Endothelial cell of umbilical vein (primary cell): ENCODE measurements around the gene ENDOD1. TPM values are rescaled to one million over a fixed set of nuclear protein-coding genes. Genes with fewer than 3 reads are reported as not detected.

Experiments used
- BruUV-seq: library from RNA; stranded (reverse); fragments of 400-500 nt; replicated peaks from 2 replicates; lab custom pipeline; 2021; lab: Mats Ljungman, UMichigan
- CTCF ChIA-PET: fragments of 300-600, 350-600 bp; sonication (Branson Sonifier 250); formaldehyde crosslinking; loops from one replicate; lab custom pipeline; 2021; ENCODE audit warnings: antibody characterized with exemption, inconsistent platforms; lab: Charles Lee
- POLR2A ChIA-PET: fragments of 300-600, 350-600 bp; sonication (Branson Sonifier 250); formaldehyde crosslinking; loops from one replicate; lab custom pipeline; 2021; ENCODE audit warnings: antibody characterized with exemption, inconsistent platforms; lab: Charles Lee
- DNase-seq: peaks from one replicate; pipeline ENCODE4 v3.0.0-alpha.2; 2011; ENCODE audit warnings: low read depth, low spot score
- FAIRE-seq: peaks from 2 replicates; lab custom pipeline; 2011; peaks lifted over from hg19 to GRCh38; lab: Jason Lieb, UNC
- H2AFZ ChIP-seq: 2 replicates; pipeline ENCODE4 v1.6.0; 2012; ENCODE audit warnings: low read depth, low read length, control low read depth, inconsistent platforms
- H3K27ac ChIP-seq: 2 replicates; pipeline ENCODE4 v1.5.1; 2011; ENCODE audit warnings: low read depth, mild to moderate bottlenecking, control low read depth, low read length, moderate library complexity; ENCODE audit not compliant: insufficient read depth
- H3K27me3 ChIP-seq, 2 experiments: 2 replicates each; pipeline versions ENCODE4 v1.6.0 to v1.6.1; 2011; ENCODE audit warnings: low read length in 2 of 2, mixed read lengths in 1 of 2; ENCODE audit not compliant: control insufficient read depth in 2 of 2, insufficient read depth in 2 of 2
- H3K36me3 ChIP-seq, 2 experiments: 2 replicates in 1 of 2; 3 replicates in 1 of 2; pipeline ENCODE4 v1.5.1; 2011; ENCODE audit warnings: low read length in 2 of 2, mild to moderate bottlenecking in 1 of 2, moderate library complexity in 1 of 2; ENCODE audit not compliant: control insufficient read depth in 2 of 2, insufficient read depth in 2 of 2; ENCODE audit errors: extremely low read depth in 1 of 2
- H3K4me1 ChIP-seq: 3 replicates; pipeline ENCODE4 v1.5.1; 2011; ENCODE audit warnings: mild to moderate bottlenecking, low read length; ENCODE audit not compliant: control insufficient read depth, insufficient read depth; ENCODE audit errors: extremely low read depth
- H3K4me2 ChIP-seq: 2 replicates; pipeline ENCODE4 v1.6.1; 2011; ENCODE audit warnings: low read length, control low read depth, mixed read lengths; ENCODE audit not compliant: insufficient read depth
- H3K4me3 ChIP-seq, 3 experiments: fragments of 200-600 bp in 1 of 3; sonication (generic), shearing (Covaris generic) in 1 of 3; replicated peaks in 1 of 3; 2 replicates each; pipeline ENCODE4 v1.5.1; 2011 to 2016; ENCODE audit warnings: control low read depth in 3 of 3, low read length in 3 of 3, mild to moderate bottlenecking in 2 of 3, inconsistent platforms in 1 of 3, low read depth in 1 of 3, moderate library complexity in 1 of 3; ENCODE audit not compliant: insufficient read depth in 1 of 3
- H3K79me2 ChIP-seq: 2 replicates; pipeline ENCODE4 v1.6.0; 2012; ENCODE audit warnings: low read length, inconsistent platforms; ENCODE audit not compliant: control insufficient read depth, insufficient read depth
- H3K9ac ChIP-seq: replicated peaks from 2 replicates; pipeline ENCODE3; 2011; ENCODE audit warnings: low read length, control low read depth; ENCODE audit not compliant: insufficient read depth; ENCODE audit errors: extremely low read depth
- H3K9me1 ChIP-seq: replicated peaks from 3 replicates; pipeline ENCODE4 v1.6.0; 2011; ENCODE audit warnings: mild to moderate bottlenecking, low read length; ENCODE audit not compliant: control insufficient read depth, insufficient read depth; ENCODE audit errors: extremely low read depth
- H3K9me3 ChIP-seq: replicated peaks from 2 replicates; pipeline ENCODE4 v1.5.1; 2012; ENCODE audit warnings: low read length, inconsistent platforms; ENCODE audit not compliant: control insufficient read depth, insufficient read depth
- H4K20me1 ChIP-seq: replicated peaks from 2 replicates; pipeline ENCODE3; 2011; ENCODE audit warnings: mild to moderate bottlenecking, low read length; ENCODE audit not compliant: control insufficient read depth, insufficient read depth; ENCODE audit errors: extremely low read depth
- CTCF ChIP-seq, 2 donors: IDR thresholded peaks; 1 replicate in 1 of 2; 2 replicates in 1 of 2; pipeline ENCODE4 v1.5.1; 2011; ENCODE audit warnings: low read length in 2 of 2, mild to moderate bottlenecking in 2 of 2, moderate library complexity in 2 of 2, control low read depth in 1 of 2, inconsistent platforms in 1 of 2, low read depth in 1 of 2; ENCODE audit not compliant: insufficient read depth in 1 of 2; ENCODE audit errors: extremely low read depth in 1 of 2
- EZH2 ChIP-seq: IDR thresholded peaks from 2 replicates; pipeline ENCODE4 v1.6.1; 2012; ENCODE audit warnings: borderline replicate concordance, low read depth, mild to moderate bottlenecking, moderate library complexity, low read length, inconsistent platforms; ENCODE audit not compliant: severe bottlenecking
- FOS ChIP-seq: IDR thresholded peaks from 2 replicates; pipeline ENCODE4 v1.6.1; 2011; ENCODE audit warnings: mild to moderate bottlenecking, low read length, moderate library complexity, borderline replicate concordance; ENCODE audit not compliant: insufficient read depth
- GATA2 ChIP-seq: IDR thresholded peaks from 2 replicates; pipeline ENCODE4 v1.7.0; 2011; ENCODE audit warnings: low read depth, mild to moderate bottlenecking, moderate library complexity, mixed read lengths, low read length; ENCODE audit not compliant: insufficient read length, insufficient read depth
- JUN ChIP-seq: IDR thresholded peaks from 2 replicates; pipeline ENCODE4 v1.6.1; 2011; ENCODE audit warnings: borderline replicate concordance, low read depth; ENCODE audit not compliant: insufficient read length, insufficient read depth
- MAX ChIP-seq: IDR thresholded peaks from 2 replicates; pipeline ENCODE4 v1.6.1; 2011; ENCODE audit not compliant: insufficient read depth, insufficient read length
- MYC ChIP-seq: IDR thresholded peaks from one replicate; pipeline ENCODE4 v1.6.1; 2011; ENCODE audit warnings: mild to moderate bottlenecking, low read depth, low read length
- POLR2A ChIP-seq: IDR thresholded peaks from 2 replicates; pipeline ENCODE4 v1.6.1; 2012; ENCODE audit warnings: low read depth, mild to moderate bottlenecking, control low read depth, low read length
- POLR2AphosphoS5 ChIP-seq: IDR thresholded peaks from 2 replicates; pipeline ENCODE4 v1.6.1; 2012; ENCODE audit warnings: low read depth, mild to moderate bottlenecking, control low read depth, low read length, moderate library complexity; ENCODE audit not compliant: insufficient read depth
- dilution Hi-C: fragments of 300-500 bp; cut with MboI; formaldehyde crosslinking; loops from one replicate; pipeline ENCODE4 v1.15.0; 2019; ENCODE audit warnings: low sequenced_read_pairs; ENCODE audit not compliant: extremely low pct_ligation_motif_present
- intact Hi-C: fragments of 100-400 bp; cut with micrococcal nuclease; formaldehyde crosslinking; loops from one replicate; pipeline ENCODE4 v1.10.0; 2022
- polyA plus RNA-seq, 4 experiments: library from polyadenylated mRNA; depleted of rRNA in 3 of 4; stranded (reverse) in 3 of 4; unstranded in 1 of 4; fragments of >200 nt; gene quantifications; 2 replicates each; pipeline versions ENCODE4 v1.2.1 to v1.2.3, GENCODE V29; 2011 to 2012; ENCODE audit warnings: missing spikeins in 1 of 4
- total RNA-seq: library from RNA; stranded (reverse); gene quantifications from 2 replicates; pipeline ENCODE4 v1.2.3, GENCODE V29; 2021

Gene ENDOD1
- total and polyA plus RNA-seq, 2 donors (not counting 3 experiments of a cell fraction or from before 2014, with no cell fraction given), result 10.5 to 20.5 TPM

GRCh38 chr11:95161248-95161647 lies 71.6 kb downstream of the ENDOD1 start:
- no peak overlapping the region for H3K4me3 ChIP-seq
- no peak overlapping the region for H3K27ac ChIP-seq
- dilution Hi-C loops, result no loop called here
- H3K4me1 ChIP-seq, result no peaks in the 10 kb centered on the region
- intact Hi-C loops, result no loop called here
- H3K9me3 ChIP-seq, result no peaks in the 10 kb centered on the region
- H3K79me2 ChIP-seq, result no peaks in the 10 kb centered on the region
- ChIA-PET POLR2A (interaction anchor here (0.7 kb wide), 1 partner anchor 104 kb away, joined by 4 read pairs; no protein-coding TSS in a partner anchor), CTCF (interaction anchor here (0.8 to 1.6 kb wide), 3 partner anchors 9 to 541 kb away, joined by 3 to 4 read pairs (median 3); no protein-coding TSS in a partner anchor)
- H3K9ac ChIP-seq, result no peak overlapping the region
- no peaks in the 10 kb centered on the region for H4K20me1 ChIP-seq
- no peak overlapping the region for H2AFZ ChIP-seq
- no peaks in the 10 kb centered on the region for H3K9me1 ChIP-seq
- FAIRE-seq (no peak), DNase-seq (no peak)
- TF ChIP-seq GATA2, result no peak
- TF ChIP-seq EZH2, result no peak
- no peak for TF ChIP-seq JUN
- TF ChIP-seq POLR2A, result no peak
- TF ChIP-seq MAX, result no peak
- no peak for TF ChIP-seq MYC
- TF ChIP-seq POLR2AphosphoS5, result no peak
- TF ChIP-seq CTCF (IDR thresholded peaks at IDR 0.05; ENCODE audit: extremely low read depth in 1 of 2, insufficient read depth in 1 of 2, low read depth in 1 of 2, low read length in 2 of 2), result no peak
- TF ChIP-seq FOS, result no peak
- H3K36me3 ChIP-seq, result no peaks in the 10 kb centered on the region
- no TSS peak for BruUV-seq
- H3K27me3 ChIP-seq, result no peaks in the 10 kb centered on the region
- H3K4me2 ChIP-seq, result no peak overlapping the region
